ENCODE results near the gene NCOA3.
"Not testable (repeated sequence)": the region's sequence is repeated elsewhere in the genome, so short reads cannot be mapped to it uniquely, and the experiment has no call there.

NCOA3 gene

DNA sequence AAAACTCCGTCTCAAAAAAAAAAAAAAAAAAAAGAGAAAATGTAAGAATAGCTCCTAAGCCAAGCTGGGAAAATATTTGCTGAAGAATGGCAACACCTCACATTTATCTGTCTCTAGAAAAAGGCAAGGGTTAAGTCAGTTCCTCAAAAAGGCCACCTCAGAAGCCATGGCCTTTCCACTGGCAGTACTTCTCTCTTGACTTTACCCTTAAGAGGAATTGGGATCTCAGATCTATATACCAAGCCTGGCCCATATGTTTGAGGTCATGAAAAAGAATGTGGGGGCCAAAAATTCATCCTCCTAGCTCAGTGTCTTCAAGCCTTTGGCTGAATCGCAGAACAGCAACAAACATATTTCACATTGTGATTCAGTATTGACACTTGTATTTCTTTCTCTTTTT, 10.9 kb upstream of the NCOA3 start:
- Histone ChIP-seq H3K36me3 (ENCODE audit: control insufficient read depth, insufficient read depth, low read length) (no peaks in the 10 kb centered on the region), H3K4me3 (replicated peaks; ENCODE audit: low read depth, low read length) (no peak overlapping the region), H3K27me3 (replicated peaks; ENCODE audit: control insufficient read depth, insufficient read depth, low read length) (no peaks in the 10 kb centered on the region)
- TF ChIP-seq, protein P1, sequence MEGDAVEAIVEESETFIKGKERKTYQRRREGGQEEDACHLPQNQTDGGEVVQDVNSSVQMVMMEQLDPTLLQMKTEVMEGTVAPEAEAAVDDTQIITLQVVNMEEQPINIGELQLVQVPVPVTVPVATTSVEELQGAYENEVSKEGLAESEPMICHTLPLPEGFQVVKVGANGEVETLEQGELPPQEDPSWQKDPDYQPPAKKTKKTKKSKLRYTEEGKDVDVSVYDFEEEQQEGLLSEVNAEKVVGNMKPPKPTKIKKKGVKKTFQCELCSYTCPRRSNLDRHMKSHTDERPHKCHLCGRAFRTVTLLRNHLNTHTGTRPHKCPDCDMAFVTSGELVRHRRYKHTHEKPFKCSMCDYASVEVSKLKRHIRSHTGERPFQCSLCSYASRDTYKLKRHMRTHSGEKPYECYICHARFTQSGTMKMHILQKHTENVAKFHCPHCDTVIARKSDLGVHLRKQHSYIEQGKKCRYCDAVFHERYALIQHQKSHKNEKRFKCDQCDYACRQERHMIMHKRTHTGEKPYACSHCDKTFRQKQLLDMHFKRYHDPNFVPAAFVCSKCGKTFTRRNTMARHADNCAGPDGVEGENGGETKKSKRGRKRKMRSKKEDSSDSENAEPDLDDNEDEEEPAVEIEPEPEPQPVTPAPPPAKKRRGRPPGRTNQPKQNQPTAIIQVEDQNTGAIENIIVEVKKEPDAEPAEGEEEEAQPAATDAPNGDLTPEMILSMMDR (IDR thresholded peaks at IDR 0.05; ENCODE audit: insufficient read depth, low read length, poor library complexity, severe bottlenecking) = no peak
- DNase-seq (ENCODE audit: extremely low read depth, insufficient read length) = no peak

DNA sequence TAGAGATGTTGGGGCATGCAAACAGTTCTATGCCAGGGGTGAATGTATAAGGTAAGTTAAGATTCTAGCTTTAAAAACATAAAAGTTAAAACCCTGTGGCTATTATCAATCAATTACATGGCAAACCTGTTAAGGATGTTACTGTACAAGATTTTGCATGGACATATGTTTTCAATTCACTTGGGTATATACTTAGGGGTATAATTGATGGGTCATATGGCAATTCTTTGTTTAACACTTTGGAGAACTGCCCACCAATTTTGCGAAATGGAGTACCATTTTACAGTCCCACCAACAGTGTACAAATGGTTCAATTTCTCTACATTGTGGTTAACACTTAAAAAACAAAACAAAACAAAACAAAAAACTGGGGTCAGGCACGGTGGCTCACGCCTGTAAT, 9.4 kb upstream of the NCOA3 start:
- H3K4me3 ChIP-seq (replicated peaks; ENCODE audit: low read depth, low read length) = no peak overlapping the region
- DNase-seq (ENCODE audit: extremely low read depth, insufficient read length) = no peak
- H3K36me3 ChIP-seq (ENCODE audit: control insufficient read depth, insufficient read depth, low read length) = no peaks in the 10 kb centered on the region
- no peaks in the 10 kb centered on the region for H3K27me3 ChIP-seq (replicated peaks; ENCODE audit: control insufficient read depth, insufficient read depth, low read length)
- TF ChIP-seq, protein P1 (IDR thresholded peaks at IDR 0.05; ENCODE audit: insufficient read depth, low read length, poor library complexity, severe bottlenecking) = no peak

- no peak for DNase-seq (ENCODE audit: extremely low read depth, insufficient read length)
- Histone ChIP-seq H3K27me3 (replicated peaks; ENCODE audit: control insufficient read depth, insufficient read depth, low read length) (no peaks in the 10 kb centered on the region), H3K36me3 (ENCODE audit: control insufficient read depth, insufficient read depth, low read length) (no peaks in the 10 kb centered on the region), H3K4me3 (replicated peaks; ENCODE audit: low read depth, low read length) (no peak overlapping the region)
- TF ChIP-seq, protein P1 (IDR thresholded peaks at IDR 0.05; ENCODE audit: insufficient read depth, low read length, poor library complexity, severe bottlenecking) = no peak
Observed at GRCh38 chr20:47493175-47493962, 8.3 kb upstream of the NCOA3 start.

DNA sequence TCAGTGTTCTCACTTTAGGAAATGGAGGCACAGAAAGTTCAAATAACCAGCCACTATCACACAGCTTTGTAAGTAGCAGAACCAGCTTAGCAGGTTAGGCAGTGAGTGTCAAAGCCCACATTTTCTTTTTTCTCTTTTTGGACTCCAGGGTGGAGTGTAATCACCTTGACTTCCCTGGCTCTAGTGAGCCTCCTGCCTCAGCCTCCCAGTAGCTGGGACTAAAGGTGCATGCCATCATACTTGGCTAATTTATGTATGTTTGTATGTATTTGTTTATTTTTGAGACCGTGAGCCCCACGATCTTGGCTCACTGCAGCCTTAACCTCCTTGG, 7.8 kb upstream of the NCOA3 start:
- TF ChIP-seq, protein P1 (IDR thresholded peaks at IDR 0.05; ENCODE audit: insufficient read depth, low read length, poor library complexity, severe bottlenecking) = no peak
- H3K4me3 ChIP-seq (replicated peaks; ENCODE audit: low read depth, low read length) = no peak overlapping the region
- no peaks in the 10 kb centered on the region for H3K27me3 ChIP-seq (replicated peaks; ENCODE audit: control insufficient read depth, insufficient read depth, low read length)
- no peak for DNase-seq (ENCODE audit: extremely low read depth, insufficient read length)
- no peaks in the 10 kb centered on the region for H3K36me3 ChIP-seq (ENCODE audit: control insufficient read depth, insufficient read depth, low read length)

- DNase-seq (ENCODE audit: extremely low read depth, insufficient read length); H3K36me3 ChIP-seq (ENCODE audit: control insufficient read depth, insufficient read depth, low read length); H3K27me3 ChIP-seq (replicated peaks; ENCODE audit: control insufficient read depth, insufficient read depth, low read length): not testable (repeated sequence)
- 0 out of 2 replicates have a peak overlapping the region, but pooled peaks have one; percentile 14 for H3K4me3 ChIP-seq (replicated peaks; ENCODE audit: low read depth, low read length)
Observed at GRCh38 chr20:47494606-47495005, 7.1 kb upstream of the NCOA3 start.

DNA sequence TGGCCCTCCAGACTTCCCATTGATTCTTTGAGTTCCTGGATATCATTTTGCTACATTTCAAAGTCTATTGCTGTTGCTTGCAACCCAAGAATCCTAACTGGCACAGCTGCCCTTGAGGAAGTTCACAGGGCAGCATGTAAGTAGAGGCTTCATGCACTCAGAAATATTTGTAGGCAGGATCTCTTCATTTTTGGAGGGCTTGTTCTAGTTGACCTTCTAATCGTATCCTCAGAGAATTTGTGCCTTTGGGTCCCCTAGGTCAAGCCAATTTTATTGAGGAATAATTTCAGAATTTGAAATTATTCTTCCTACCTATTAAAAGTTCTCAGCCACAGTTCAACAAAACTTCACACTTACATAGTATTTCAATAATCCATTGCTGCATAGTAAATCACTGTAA, 5.6 kb upstream of the NCOA3 start:
- Histone ChIP-seq H3K36me3 (ENCODE audit: control insufficient read depth, insufficient read depth, low read length) (no peaks in the 10 kb centered on the region), H3K27me3 (replicated peaks; ENCODE audit: control insufficient read depth, insufficient read depth, low read length) (no peaks in the 10 kb centered on the region), H3K4me3 (replicated peaks; ENCODE audit: low read depth, low read length) (no peak overlapping the region)
- TF ChIP-seq, protein P1 (IDR thresholded peaks at IDR 0.05; ENCODE audit: insufficient read depth, low read length, poor library complexity, severe bottlenecking) = no peak
- no peak for DNase-seq (ENCODE audit: extremely low read depth, insufficient read length)
